ENCODE data around the gene EXOC1L. TPM values are rescaled to one million over a fixed set of nuclear protein-coding genes. Genes with fewer than 3 reads are reported as not detected.
"Not testable (repeated sequence)": the region's sequence is repeated elsewhere in the genome, so short reads cannot be mapped to it uniquely, and the experiment has no call there.

Gene EXOC1L
- total RNA-seq, 2 experiments from 2014 or later = not detected

DNA sequence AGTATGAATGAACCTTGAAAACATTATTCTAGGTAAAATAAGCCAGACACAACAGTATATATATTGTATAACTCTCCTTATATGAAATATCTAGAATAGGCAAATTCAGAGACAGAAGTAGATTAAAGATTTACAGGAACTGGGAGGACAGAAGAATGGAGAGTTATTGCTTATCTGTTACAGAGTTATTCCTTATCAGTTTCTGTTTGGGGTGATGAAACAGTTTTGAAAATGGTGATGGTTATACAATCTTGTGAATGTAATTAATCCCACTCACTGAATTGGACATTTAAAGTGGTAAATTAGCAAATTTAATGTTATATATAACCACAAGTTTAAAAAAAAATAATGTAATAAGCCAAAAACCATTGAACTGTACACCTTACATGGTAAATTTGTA, 19.4 kb downstream of the EXOC1L start:
- DNase-seq (no peak), ATAC-seq (no peak)
- H3K36me3 Mint-ChIP-seq (ENCODE audit: low read depth) = no peaks in the 10 kb centered on the region
- H3K4me1 Mint-ChIP-seq (ENCODE audit: low read depth) = no peaks in the 10 kb centered on the region
- no peak for TF ChIP-seq CTCF (IDR thresholded peaks at IDR 0.05)
- intact Hi-C loops (cut with micrococcal nuclease) = no loop called here
- POLR2A ChIA-PET = no interaction called here
- H3K27ac Mint-ChIP-seq = no peak overlapping the region
- peaks cover 21% of the 10 kb centered on the region for H3K27me3 Mint-ChIP-seq
- no peak overlapping the region for H3K4me3 Mint-ChIP-seq
- CTCF ChIA-PET = no interaction called here
- peaks cover 2% of the 10 kb centered on the region for H3K9me3 Mint-ChIP-seq

DNA sequence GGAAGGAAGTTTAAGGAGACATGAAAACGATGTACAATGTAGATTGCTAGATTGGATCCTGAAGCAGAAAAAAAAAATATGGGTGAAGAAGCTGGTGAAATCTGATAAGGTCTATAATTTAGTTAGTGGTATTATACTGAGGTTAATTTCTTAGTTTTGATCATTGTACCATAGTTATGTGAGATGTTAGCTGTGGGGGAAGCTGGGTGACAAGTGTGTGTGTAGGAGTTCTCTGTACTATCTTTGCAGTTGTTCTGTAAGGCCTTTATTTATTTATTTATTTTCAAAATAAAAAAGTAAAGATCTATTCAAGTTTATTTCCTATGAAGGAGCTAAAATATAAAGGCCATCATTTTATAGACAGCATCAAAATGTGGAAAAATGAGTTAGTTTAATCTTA, 21.4 kb downstream of the EXOC1L start:
- H3K27ac Mint-ChIP-seq = no peak overlapping the region
- no peaks in the 10 kb centered on the region for H3K36me3 Mint-ChIP-seq (ENCODE audit: low read depth)
- no peaks in the 10 kb centered on the region for H3K4me1 Mint-ChIP-seq (ENCODE audit: low read depth)
- ATAC-seq (no peak), DNase-seq (no peak)
- peaks cover 12% of the 10 kb centered on the region for H3K27me3 Mint-ChIP-seq
- no peak overlapping the region for H3K4me3 Mint-ChIP-seq
- intact Hi-C loops (cut with micrococcal nuclease) = no loop called here
- POLR2A ChIA-PET = no interaction called here
- TF ChIP-seq CTCF (IDR thresholded peaks at IDR 0.05) = no peak
- CTCF ChIA-PET = no interaction called here
- H3K9me3 Mint-ChIP-seq = peaks cover 2% of the 10 kb centered on the region

DNA sequence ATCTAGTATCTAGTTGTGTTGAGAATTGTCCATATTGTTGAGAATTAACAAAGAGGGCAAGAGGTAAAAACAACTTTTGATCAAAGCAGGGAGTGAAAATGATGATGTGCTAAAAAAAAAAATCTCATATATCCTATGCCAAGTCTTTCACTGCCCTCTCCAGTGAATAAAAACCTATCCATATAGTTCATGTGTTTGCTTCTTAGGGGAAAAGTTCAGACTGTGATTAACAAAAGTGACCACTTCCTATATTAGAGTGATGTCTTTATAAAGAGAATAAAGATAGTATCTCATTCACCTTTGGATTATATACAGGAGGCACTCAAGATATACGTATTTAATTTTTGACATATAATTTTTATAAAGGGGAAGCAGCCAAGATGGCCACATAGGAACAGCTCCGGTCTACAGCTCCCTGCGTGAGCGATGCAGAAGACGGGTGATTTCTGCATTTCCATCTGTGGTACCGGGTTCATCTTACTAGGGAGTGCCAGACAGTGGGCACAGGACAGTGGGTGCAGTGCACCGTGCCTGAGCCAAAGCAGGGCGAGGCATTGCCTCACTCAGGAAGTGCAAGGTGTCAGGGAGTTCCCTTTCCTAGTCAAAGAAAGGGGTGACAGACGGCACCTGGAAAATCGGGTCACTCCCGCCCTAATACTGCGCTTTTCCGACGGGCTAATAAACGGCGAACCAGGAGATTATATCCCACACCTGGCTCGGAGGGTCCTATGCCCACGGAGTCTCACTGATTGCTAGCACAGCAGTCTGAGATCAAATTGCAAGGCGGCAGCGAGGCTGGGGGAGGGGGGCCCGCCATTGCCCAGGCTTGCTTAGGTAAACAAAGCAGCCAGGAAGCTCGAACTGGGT, 22.0 kb downstream of the EXOC1L start:
- H3K27me3 Mint-ChIP-seq; H3K4me3 Mint-ChIP-seq; intact Hi-C loops (cut with micrococcal nuclease); POLR2A ChIA-PET; CTCF ChIA-PET; H3K27ac Mint-ChIP-seq; H3K36me3 Mint-ChIP-seq (ENCODE audit: low read depth); DNase-seq; H3K9me3 Mint-ChIP-seq; H3K4me1 Mint-ChIP-seq (ENCODE audit: low read depth); ATAC-seq: not testable (repeated sequence)

DNA sequence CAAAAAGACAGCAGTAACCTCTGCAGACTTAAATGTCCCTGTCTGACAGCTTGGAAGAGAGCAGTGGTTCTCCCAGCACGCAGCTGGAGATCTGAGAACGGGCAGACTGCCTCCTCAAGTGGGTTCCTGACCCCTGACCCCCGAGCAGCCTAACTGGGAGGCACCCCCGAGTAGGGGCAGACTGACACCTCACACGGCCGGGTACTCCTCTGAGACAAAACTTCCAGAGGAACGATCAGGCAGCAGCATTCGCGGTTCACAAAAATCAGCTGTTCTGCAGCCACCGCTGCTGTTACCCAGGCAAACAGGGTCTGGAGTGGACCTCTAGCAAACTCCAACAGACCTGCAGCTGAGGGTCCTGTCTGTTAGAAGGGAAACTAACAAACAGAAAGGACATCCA, 22.7 kb downstream of the EXOC1L start:
- H3K4me1 Mint-ChIP-seq (ENCODE audit: low read depth); intact Hi-C loops (cut with micrococcal nuclease); POLR2A ChIA-PET; H3K36me3 Mint-ChIP-seq (ENCODE audit: low read depth); ATAC-seq; H3K27me3 Mint-ChIP-seq; DNase-seq; H3K4me3 Mint-ChIP-seq; H3K9me3 Mint-ChIP-seq; CTCF ChIA-PET; H3K27ac Mint-ChIP-seq: not testable (repeated sequence)

- Mint-ChIP-seq H3K27ac (no peak overlapping the region), H3K27me3 (no peaks in the 10 kb centered on the region), H3K9me3 (no peaks in the 10 kb centered on the region), H3K4me1 (ENCODE audit: low read depth) (peaks cover 23% of the 10 kb centered on the region), H3K36me3 (ENCODE audit: low read depth) (no peaks in the 10 kb centered on the region), H3K4me3 (no peak overlapping the region)
- ChIA-PET CTCF (interaction anchor here (0.8 kb wide), 1 partner anchor 504 kb away, joined by 3 read pairs; the partner anchor contains the start of gene SRD5A3), POLR2A (interaction anchor here (0.6 kb wide), 1 partner anchor 83 kb away, joined by 4 read pairs; no protein-coding TSS in a partner anchor)
- ATAC-seq (no peak), DNase-seq (no peak)
- TF ChIP-seq CTCF (IDR thresholded peaks at IDR 0.05) = no peak
- intact Hi-C loops (cut with micrococcal nuclease) = no loop called here
Measured at GRCh38 chr4:55849724-55850123, 30.1 kb downstream of the EXOC1L start.

- DNase-seq (peak; percentile 65), ATAC-seq (peak; percentile 57)
- ChIA-PET POLR2A (interaction anchor here (0.7 kb wide), 1 partner anchor 44 kb away, joined by 3 read pairs; no protein-coding TSS in a partner anchor), CTCF (interaction anchor here (0.7 to 1.5 kb wide), 3 partner anchors 15 to 506 kb away, joined by 3 to 8 read pairs (median 3); partner anchors contain the start of gene SRD5A3)
- peak overlapping the region; percentile 40 for H3K27ac Mint-ChIP-seq
- no peaks in the 10 kb centered on the region for H3K27me3 Mint-ChIP-seq
- H3K4me1 Mint-ChIP-seq (ENCODE audit: low read depth) = peaks cover 23% of the 10 kb centered on the region
- peak overlapping the region; percentile 2 for H3K4me3 Mint-ChIP-seq
- TF ChIP-seq CTCF (IDR thresholded peaks at IDR 0.05) = no peak
- intact Hi-C loops (cut with micrococcal nuclease) = no loop called here
- no peaks in the 10 kb centered on the region for H3K9me3 Mint-ChIP-seq
- H3K36me3 Mint-ChIP-seq (ENCODE audit: low read depth) = peaks cover 2% of the 10 kb centered on the region
Measured at GRCh38 chr4:55851885-55852284, 32.3 kb downstream of the EXOC1L start.

Data from activated CD8-positive, alpha-beta T cell treated with anti-CD3 and anti-CD28 coated beads for 36 hours (primary cell).